HUES48 (cell line): ENCODE measurements around the gene IDH2.

Source experiments
- H3K27ac ChIP-seq: one replicate; pipeline ENCODE4 v1.7.0; 2013; ENCODE audit warnings: low read depth, low read length, inconsistent platforms
- H3K27me3 ChIP-seq: 2 replicates; pipeline ENCODE4 v1.6.1; 2013; ENCODE audit warnings: mild to moderate bottlenecking, low read length; ENCODE audit not compliant: control insufficient read depth, insufficient read depth
- H3K36me3 ChIP-seq: 2 replicates; pipeline ENCODE4 v1.6.1; 2013; ENCODE audit warnings: low read length; ENCODE audit not compliant: control insufficient read depth, insufficient read depth
- H3K4me1 ChIP-seq: 2 replicates; pipeline ENCODE4 v1.6.1; 2013; ENCODE audit warnings: mild to moderate bottlenecking, low read length; ENCODE audit not compliant: control insufficient read depth, insufficient read depth
- H3K4me3 ChIP-seq: 2 replicates; pipeline ENCODE4 v1.5.1; 2013; ENCODE audit warnings: mild to moderate bottlenecking, low read depth, low read length
- H3K9ac ChIP-seq: 2 replicates; pipeline ENCODE4 v1.6.1; 2013; ENCODE audit warnings: mild to moderate bottlenecking, low read depth, low read length, moderate library complexity
- H3K9me3 ChIP-seq: 2 replicates; pipeline ENCODE4 v1.6.1; 2013; ENCODE audit warnings: low read length; ENCODE audit not compliant: control insufficient read depth, insufficient read depth

Gene IDH2

DNA sequence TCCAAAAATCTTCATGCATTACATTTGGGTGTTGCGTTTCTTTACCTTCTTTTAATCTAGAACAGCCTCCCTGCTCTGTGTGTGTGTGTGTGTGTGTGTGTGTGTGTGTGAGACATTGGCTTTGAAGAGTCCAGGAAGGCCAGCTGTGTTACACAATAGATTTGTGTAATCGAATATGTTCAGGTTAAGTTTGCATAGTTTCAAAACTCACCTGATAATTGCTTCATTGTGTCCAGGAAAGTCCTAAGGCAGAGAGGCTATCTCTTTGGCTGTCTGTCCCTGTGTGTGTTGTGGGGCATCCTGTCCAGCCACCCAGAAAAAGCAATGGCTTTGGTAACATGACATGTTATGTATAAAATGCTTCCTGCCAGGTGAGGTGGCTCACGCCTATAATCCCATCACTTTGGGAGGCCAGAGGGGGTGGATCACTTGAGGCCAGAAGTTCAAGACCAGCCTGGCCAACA, 63.6 kb downstream of the IDH2 start:
- H3K9ac ChIP-seq, result no peak overlapping the region
- no peak overlapping the region for H3K27ac ChIP-seq
- peaks cover 36% of the 10 kb centered on the region for H3K4me1 ChIP-seq
- H3K9me3 ChIP-seq, result no peaks in the 10 kb centered on the region
- no peaks in the 10 kb centered on the region for H3K36me3 ChIP-seq
- no peaks in the 10 kb centered on the region for H3K27me3 ChIP-seq
- no peak overlapping the region for H3K4me3 ChIP-seq

DNA sequence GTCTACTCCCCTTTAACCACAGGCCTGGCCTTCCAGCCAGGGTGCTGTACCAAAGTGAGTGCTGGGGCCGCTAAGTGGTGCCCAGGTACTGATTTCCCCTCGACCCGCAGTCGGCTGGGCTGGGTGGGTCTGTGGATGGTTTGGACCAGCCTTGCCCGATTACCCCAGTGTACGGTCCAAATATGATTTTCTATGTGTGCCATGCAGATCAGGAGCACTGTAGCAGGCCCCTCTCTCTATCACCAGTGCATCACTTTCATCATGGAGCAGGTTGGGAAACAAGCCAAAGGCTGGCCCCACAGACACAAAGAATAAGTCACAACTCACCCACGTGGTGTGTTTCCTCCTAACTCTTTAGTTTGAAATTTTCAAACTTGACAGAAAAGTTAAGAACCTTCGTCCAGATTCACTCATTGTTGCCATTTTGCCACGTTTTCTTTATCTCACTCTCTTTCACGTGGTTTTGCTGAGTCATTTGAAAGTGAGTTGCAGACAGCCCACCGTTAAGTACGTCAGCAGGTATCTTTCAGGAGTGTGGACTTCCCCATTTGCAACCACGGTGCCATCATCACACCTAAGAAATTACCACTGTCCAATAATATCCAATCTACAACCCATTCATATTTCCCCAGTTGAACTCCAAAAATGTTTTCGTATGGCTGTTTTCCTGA, 64.2 kb downstream of the IDH2 start:
- no peaks in the 10 kb centered on the region for H3K36me3 ChIP-seq
- H3K9ac ChIP-seq, result no peak overlapping the region
- H3K4me3 ChIP-seq, result no peak overlapping the region
- H3K4me1 ChIP-seq, result peaks cover 33% of the 10 kb centered on the region
- H3K27ac ChIP-seq, result no peak overlapping the region
- H3K27me3 ChIP-seq, result no peaks in the 10 kb centered on the region
- H3K9me3 ChIP-seq, result no peaks in the 10 kb centered on the region

DNA sequence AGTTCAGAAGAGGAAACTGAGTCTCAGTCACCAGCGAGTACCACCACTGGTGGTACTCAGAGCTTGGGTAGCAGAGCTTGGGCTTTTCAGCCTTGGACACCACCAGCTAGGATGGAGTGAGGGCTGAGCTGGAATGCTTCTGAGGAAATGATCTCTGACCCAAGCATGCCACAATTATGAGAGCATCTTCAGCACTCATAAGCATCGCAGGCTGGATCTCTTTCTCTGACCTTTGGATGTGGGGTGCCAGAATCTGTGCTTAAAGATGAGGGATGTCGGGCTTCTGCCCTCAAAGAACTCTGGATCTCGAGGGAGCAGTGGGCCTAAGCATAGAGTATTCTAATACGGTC, 64.8 kb downstream of the IDH2 start:
- H3K9me3 ChIP-seq, result no peaks in the 10 kb centered on the region
- no peak overlapping the region for H3K4me3 ChIP-seq
- no peak overlapping the region for H3K9ac ChIP-seq
- no peaks in the 10 kb centered on the region for H3K27me3 ChIP-seq
- H3K27ac ChIP-seq, result no peak overlapping the region
- H3K36me3 ChIP-seq, result no peaks in the 10 kb centered on the region
- peaks cover 33% of the 10 kb centered on the region for H3K4me1 ChIP-seq

DNA sequence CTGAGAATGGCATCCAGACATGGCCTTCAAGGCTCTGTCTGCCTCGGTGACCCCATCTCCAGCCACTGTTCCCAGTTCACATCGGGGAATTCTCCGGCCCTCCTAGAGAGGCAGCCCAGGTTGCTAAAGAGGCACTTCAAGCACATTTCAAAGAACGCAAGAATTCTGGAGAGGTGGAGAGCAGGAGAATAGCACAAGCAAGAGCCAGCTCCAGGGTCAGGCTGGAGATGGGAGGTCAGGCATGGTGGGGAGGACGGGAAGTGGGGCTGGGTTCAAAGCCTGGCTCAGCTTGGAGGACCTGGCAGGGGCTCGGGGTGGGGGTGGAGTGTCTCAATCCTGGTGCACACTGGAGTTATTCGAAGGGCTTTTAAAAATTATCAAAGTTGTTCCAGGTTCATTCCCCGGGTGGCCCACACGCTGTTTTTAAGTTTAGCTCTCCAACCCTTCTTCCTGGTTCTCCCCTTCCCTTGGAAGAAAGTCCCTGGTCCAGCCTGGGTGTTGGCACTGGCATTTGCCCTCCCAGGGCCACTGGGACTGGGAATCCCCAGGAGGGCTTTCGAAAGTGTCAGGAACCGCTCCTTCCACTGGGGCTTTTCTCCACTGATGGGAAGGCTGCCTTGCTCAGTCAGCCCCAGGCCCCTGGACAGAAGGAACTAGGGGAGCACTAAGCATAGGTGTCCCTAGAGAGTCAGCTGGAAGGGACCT, 65.3 kb downstream of the IDH2 start:
- no peaks in the 10 kb centered on the region for H3K36me3 ChIP-seq
- H3K9me3 ChIP-seq, result no peaks in the 10 kb centered on the region
- H3K27ac ChIP-seq, result no peak overlapping the region
- H3K9ac ChIP-seq, result no peak overlapping the region
- H3K4me1 ChIP-seq, result peaks cover 33% of the 10 kb centered on the region
- H3K4me3 ChIP-seq, result no peak overlapping the region
- H3K27me3 ChIP-seq, result no peaks in the 10 kb centered on the region

DNA sequence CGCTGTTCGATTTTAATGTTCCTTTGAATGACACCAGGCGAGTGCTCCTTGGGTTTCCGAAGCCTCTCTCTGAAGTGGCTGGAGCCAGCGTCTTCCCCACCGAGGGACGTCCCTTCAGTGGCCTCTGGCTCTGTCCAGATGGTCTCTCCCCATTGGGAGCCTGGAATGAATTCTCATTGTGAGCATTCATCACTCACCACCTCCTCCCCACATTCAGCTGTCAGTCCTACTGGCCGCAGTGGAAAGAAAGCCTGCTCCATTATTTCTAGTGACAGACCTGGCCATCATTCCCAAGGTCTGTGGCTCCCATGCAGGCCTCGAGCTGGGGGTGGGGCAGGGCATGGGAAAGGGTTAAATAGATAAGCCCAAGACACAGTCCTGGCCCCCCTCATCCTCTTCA, 65.9 kb downstream of the IDH2 start:
- Histone ChIP-seq H3K27ac (no peak overlapping the region), H3K4me1 (peaks cover 33% of the 10 kb centered on the region)

DNA sequence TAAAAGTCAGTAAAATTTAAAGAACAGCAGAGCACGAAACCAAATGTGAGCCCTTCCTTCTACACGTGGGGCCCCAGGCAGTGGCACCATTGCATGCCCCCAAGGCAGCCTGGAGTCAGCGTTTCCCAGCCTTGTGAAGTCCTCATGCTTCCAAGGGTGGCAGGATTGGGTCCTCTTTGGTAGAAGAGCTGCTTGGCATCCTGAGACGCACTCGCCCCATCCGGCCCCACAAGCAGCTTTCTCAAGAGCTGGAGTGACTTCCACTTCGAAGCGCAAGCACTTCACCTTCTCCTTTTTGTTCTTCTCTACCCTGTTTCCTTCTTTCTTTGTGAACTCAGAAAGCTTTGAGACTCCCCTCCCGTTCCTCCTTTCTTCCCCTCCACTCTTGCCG, 66.4 kb downstream of the IDH2 start:
- Histone ChIP-seq H3K9me3 (no peaks in the 10 kb centered on the region), H3K9ac (no peak overlapping the region), H3K27me3 (no peaks in the 10 kb centered on the region), H3K4me3 (no peak overlapping the region), H3K36me3 (no peaks in the 10 kb centered on the region), H3K4me1 (peaks cover 32% of the 10 kb centered on the region), H3K27ac (no peak overlapping the region)

More for the DNA sequence above, 65.9 kb downstream of the IDH2 start:
- no peak overlapping the region for H3K9ac ChIP-seq
- no peaks in the 10 kb centered on the region for H3K9me3 ChIP-seq
- H3K36me3 ChIP-seq, result no peaks in the 10 kb centered on the region
- H3K4me3 ChIP-seq, result no peak overlapping the region
- no peaks in the 10 kb centered on the region for H3K27me3 ChIP-seq

DNA sequence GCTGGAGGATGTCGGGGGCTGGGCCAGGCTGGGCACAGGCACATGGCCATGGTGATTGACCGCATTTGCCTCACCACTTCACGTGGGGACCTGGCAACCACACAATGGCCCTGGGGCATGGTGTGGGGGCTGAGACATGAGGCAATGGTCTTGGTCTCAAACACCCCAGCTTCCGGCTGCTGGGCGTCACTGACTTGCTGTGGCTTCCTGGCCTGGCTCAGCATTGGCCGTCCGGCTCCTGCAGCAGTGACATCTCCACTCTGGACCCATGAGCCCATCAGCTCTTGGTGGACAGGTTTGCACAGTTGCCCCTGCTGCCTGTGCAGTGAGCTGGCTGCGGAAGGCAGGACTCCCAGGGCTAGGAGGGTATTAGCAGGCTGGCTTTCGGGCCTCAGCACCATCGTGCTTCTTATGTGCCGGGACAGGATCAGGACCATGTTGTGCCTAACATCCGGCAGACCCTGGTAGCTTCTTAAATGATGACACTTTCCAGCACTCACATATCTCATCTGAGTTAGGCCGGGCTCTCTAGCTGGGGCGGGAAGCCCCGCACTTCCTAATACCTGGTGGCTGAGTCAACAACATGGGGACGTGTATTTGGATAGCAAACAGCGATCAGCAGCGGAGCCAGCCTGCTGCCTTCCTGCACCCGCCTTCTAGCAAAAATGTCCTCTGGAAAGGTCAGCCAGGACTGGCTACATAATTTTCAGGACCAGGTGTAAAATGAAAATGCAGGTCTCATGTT, 67.0 kb downstream of the IDH2 start:
- Histone ChIP-seq H3K36me3 (no peaks in the 10 kb centered on the region), H3K4me3 (no peak overlapping the region), H3K27me3 (no peaks in the 10 kb centered on the region), H3K9me3 (no peaks in the 10 kb centered on the region), H3K27ac (no peak overlapping the region), H3K9ac (no peak overlapping the region), H3K4me1 (peaks cover 29% of the 10 kb centered on the region)

DNA sequence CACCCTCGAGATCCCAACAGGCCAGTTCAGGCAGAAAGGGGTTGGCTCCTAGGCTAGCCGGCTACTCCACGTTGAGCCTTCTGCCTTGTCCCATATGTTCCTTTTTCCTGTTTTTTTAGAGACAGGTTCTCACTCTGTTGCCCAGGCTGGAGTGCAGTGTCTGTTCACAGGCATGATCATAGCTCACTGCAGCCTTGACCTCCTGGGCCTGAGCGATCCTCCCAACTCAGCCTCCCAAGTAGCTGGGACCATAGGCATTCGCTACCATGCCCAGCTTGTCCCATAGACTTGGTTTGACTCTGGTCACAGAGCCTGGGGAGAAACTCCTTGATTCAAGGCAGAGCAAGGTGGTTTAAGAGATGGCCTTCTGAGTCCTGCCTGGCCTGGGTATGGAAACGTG, 68.8 kb downstream of the IDH2 start:
- Histone ChIP-seq H3K9ac (no peak overlapping the region), H3K4me3 (no peak overlapping the region), H3K4me1 (peaks cover 29% of the 10 kb centered on the region)

More for the DNA sequence above, 68.8 kb downstream of the IDH2 start:
- Histone ChIP-seq H3K27ac (no peak overlapping the region), H3K36me3 (no peaks in the 10 kb centered on the region), H3K9me3 (no peaks in the 10 kb centered on the region), H3K27me3 (no peaks in the 10 kb centered on the region)
